NOMO-1 (cell line): ENCODE results near the gene GSK3A.
"Not testable (repeated sequence)": the region's sequence is repeated elsewhere in the genome, so short reads cannot be mapped to it uniquely, and the experiment has no call there.

Experiments used
- DNase-seq, 2 experiments: peaks; one replicate each; lab custom pipeline; 2025; ENCODE audit not compliant: unreplicated experiment in 2 of 2; lab: John Stamatoyannopoulos, UW

Gene GSK3A

DNA sequence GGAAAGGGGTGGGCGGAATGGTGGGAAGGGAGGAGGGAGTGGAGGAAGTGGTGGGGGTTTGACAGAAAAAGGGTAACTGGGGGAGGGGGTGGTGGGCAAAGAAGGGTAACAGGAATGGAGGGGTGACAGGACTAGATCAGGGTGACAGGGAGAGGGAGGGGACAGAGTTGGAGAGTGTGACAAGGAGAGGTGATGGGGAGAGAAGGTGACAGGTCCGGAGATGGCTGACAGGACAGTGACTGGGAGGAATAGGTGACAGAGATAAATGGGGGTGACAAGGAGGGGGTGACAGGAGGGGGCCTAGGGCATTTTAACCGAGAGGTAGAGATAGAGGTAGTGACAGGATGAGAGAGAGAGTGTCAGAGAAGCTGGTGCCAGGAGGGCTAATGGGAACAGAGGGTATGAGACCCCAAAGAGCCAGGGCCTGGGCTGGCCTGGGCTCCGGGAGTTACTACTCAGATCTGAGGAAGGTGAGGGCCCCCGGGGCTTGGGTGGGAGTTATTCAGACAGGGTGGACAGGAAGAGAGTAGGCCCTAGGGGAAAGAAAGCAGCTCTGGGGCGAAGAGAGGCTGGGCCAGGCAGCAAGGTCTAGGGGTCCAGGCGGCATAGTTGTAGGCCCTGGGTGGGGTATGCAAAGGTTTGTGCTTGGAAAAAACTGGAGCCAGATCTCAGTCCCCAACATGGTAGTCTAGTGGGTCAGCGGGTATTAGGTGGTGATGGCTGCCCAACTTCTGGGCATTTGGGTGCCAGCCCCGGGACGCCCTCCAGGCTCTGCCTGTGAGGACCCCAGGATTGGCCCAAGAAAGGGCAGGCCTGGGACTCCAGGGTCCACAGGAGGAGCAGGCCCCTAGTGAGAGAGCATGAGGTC is 27.3 kb upstream of the GSK3A start:
- DNase-seq: no peak

GRCh38 chr19:42268704-42269477 is 26.5 kb upstream of the GSK3A start, which contains the start of gene CIC:
Gene CIC (plus strand): TSS chr19:42269252. CDS start chr19:42271784, 2,532 bp downstream.
- peak; percentile 100 for DNase-seq

DNA sequence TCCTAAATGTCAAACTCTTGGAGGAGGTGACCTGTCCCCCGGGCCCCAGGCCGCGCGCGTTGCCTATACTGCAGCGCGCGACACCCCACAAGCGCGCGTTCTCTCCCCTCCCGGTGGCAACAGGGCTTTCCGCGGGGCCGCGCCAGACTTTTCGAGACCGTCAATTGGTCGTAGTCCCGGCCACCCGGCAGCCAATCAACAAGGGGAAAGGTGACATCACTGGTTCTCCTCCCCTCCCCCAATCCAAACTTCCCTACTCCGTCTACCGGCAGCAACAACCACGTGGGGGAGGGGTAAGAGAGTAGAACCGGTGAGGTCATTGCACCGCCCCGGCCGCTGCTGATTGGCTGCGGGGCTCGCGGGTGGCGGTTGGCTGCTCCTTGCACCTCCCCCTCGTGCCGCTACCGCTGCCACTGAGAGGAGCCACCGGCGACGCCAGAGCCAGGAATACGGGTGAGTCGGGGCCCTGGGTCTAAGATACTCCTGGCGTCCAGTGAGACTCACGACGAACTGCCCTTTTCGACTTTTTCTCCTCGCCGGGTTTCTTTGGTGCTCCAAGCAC is 25.8 kb upstream of the GSK3A start:
- DNase-seq: peak; percentile 100

- no peak for DNase-seq
These were observed 25.3 kb upstream of the GSK3A start for GRCh38 chr19:42267644-42268141.

GRCh38 chr19:42266928-42267603 is 24.7 kb upstream of the GSK3A start:
- DNase-seq: not testable (repeated sequence)

GRCh38 chr19:42266105-42266504 is 23.7 kb upstream of the GSK3A start:
- not testable (repeated sequence) for DNase-seq

- no peak for DNase-seq
These were observed 19.4 kb upstream of the GSK3A start for GRCh38 chr19:42261763-42262162.

DNA sequence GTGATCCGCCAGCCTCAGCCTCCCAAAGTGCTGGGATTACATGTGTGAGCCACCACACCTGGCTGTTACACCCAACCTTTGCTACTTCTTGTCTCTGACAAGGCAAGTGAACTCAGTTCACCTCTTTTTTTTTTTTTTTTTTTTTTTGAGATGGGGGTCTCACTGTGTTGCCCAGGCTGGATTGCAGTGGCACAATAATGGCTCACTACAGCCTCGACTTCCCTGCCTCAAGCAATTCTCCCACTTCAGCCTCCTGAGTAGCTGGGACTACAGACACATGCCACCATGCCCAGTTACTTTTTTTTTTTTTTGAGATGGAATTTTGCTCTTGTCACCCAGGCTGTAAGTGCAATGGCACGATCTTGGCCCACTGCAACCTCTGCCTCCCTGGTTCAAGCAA is 15.4 kb upstream of the GSK3A start:
- not testable (repeated sequence) for DNase-seq

GRCh38 chr19:42255766-42256745 is 13.7 kb upstream of the GSK3A start:
- DNase-seq: peak in 1 of 2 experiments; percentile 21

GRCh38 chr19:42254850-42255765 is 12.7 kb upstream of the GSK3A start, which contains the start of gene ERF:
Gene ERF (minus strand): TSS chr19:42255128. CDS start chr19:42254999, 129 bp downstream.
- peak; percentile 70 to 88 for DNase-seq

DNA sequence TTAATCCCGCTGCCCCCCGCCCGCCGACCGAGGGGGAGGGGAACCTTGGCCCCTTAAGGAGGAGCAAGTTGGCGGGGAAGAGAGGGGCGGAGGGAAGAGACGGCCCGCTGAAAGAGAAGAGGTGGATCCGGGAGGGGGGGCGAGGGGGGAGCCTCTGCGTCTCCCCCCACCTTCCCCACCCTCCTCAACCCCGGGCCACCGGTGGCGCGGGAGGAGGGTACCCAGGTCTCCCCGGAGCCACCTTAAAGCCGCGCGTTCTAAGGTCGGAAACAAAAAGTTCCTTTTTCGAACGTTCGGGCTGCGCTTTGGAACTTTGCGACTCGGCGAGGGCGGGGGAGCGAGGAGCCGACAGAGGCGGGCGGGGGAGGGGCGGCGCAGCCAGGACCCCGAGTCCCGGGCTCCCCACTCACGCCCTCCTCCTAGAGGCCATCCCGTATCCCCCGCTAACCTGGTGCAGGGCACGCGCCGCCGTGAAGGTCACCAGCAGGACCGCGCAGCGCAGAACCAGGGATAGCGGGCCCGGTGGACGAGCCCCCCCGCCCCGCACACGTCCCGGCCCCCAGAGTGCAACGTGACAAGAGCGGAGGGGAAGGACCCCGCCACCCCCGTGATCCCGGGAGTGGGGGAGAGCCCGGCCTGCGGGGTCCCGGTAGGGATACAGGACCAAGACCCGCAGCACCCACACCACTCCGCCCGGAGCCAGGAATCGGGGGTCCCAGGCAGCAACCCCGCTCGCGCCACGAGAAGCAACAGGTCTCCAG is 11.9 kb upstream of the GSK3A start:
- peak; percentile 74 for DNase-seq

GRCh38 chr19:42253245-42254088 is 11.1 kb upstream of the GSK3A start:
- peak; percentile 40 to 59 for DNase-seq

GRCh38 chr19:42252365-42253244 is 10.2 kb upstream of the GSK3A start:
- DNase-seq: no peak

GRCh38 chr19:42251572-42252358 is 9.4 kb upstream of the GSK3A start:
- no peak for DNase-seq
